Lower lobe of right lung (tissue), 2 donors: ENCODE results near the gene RPL32. TPM values are rescaled to one million over a fixed set of nuclear protein-coding genes. Genes with fewer than 3 reads are reported as not detected.
"Not testable (repeated sequence)": the region's sequence is repeated elsewhere in the genome, so short reads cannot be mapped to it uniquely, and the experiment has no call there.

Experiments
- ATAC-seq, 2 donors: fragments of 200-7000 bp; cut with Tn5 transposase; one replicate each; pipeline ENCODE4 v1.9.1; 2020 to 2022; ENCODE audit warnings: mild to moderate bottlenecking in 2 of 2, moderate library complexity in 2 of 2
- DNase-seq: peaks from one replicate; pipeline ENCODE4 v3.0.0-alpha.2; 2020
- H3K27ac ChIP-seq: fragments of 200-600 bp; one replicate; pipeline ENCODE4 v1.8.0; 2022
- H3K27me3 ChIP-seq: fragments of 200-600 bp; one replicate; pipeline ENCODE4 v1.8.0; 2022; ENCODE audit warnings: low read depth
- H3K36me3 ChIP-seq: fragments of 200-600 bp; one replicate; pipeline ENCODE4 v1.8.0; 2022; ENCODE audit warnings: mild to moderate bottlenecking
- H3K4me1 ChIP-seq: fragments of 200-600 bp; one replicate; pipeline ENCODE4 v1.8.0; 2022
- H3K4me3 ChIP-seq: fragments of 200-600 bp; one replicate; pipeline ENCODE4 v1.8.0; 2022; ENCODE audit warnings: mild to moderate bottlenecking
- H3K9me3 ChIP-seq: fragments of 200-600 bp; one replicate; pipeline ENCODE4 v1.8.0; 2022
- intact Hi-C: fragments of 100-400 bp; cut with DNase I; formaldehyde crosslinking; loops from one replicate; pipeline ENCODE4 v1.11.0; 2022
- total RNA-seq: library from RNA; stranded (reverse); fragmentation: NEBNext Ultra II Directional; extraction: Animal tissue kit (Norgen Biotek cat#: 25700); gene quantifications from one replicate; pipeline ENCODE4 v1.2.1, GENCODE V29; 2021
- TF ChIP-seq, protein P1 (sequence below): fragments of 200-600 bp; IDR thresholded peaks from one replicate; pipeline ENCODE4 v1.8.0; 2022; ENCODE audit warnings: antibody characterized with exemption, mild to moderate bottlenecking
- donor health status: DM: no; HTN: yes; CAD: no; lungs with severe emphysema.

RPL32 gene
- total RNA-seq, 1 donor from 2014 or later = 1,243 TPM

DNA sequence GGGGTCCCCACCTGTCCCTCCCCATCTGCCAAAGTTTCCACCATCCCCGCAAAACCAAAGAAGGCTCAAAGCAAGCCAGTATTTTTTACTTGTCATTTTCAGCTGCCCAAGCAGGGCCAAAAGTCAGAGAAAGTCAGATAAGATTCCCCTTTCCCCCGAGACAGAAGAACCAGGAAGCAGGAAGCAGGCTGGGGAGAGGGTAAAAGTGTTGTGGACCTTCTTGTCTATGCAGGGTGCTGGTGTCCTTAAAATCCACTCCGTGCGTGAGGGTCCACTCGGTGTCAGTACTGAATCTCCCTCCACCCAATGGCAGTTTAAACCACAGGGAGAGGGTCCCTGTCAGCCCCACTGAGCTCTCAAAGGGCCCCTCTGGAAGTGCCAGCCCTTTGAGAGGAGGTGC is 20.2 kb upstream of the RPL32 start:
- no peak overlapping the region for H3K4me3 ChIP-seq
- no peaks in the 10 kb centered on the region for H3K27me3 ChIP-seq
- no peaks in the 10 kb centered on the region for H3K9me3 ChIP-seq
- no peak overlapping the region for H3K27ac ChIP-seq
- intact Hi-C loops = no loop called here
- no peaks in the 10 kb centered on the region for H3K36me3 ChIP-seq
- no peaks in the 10 kb centered on the region for H3K4me1 ChIP-seq
- TF ChIP-seq, protein P1, sequence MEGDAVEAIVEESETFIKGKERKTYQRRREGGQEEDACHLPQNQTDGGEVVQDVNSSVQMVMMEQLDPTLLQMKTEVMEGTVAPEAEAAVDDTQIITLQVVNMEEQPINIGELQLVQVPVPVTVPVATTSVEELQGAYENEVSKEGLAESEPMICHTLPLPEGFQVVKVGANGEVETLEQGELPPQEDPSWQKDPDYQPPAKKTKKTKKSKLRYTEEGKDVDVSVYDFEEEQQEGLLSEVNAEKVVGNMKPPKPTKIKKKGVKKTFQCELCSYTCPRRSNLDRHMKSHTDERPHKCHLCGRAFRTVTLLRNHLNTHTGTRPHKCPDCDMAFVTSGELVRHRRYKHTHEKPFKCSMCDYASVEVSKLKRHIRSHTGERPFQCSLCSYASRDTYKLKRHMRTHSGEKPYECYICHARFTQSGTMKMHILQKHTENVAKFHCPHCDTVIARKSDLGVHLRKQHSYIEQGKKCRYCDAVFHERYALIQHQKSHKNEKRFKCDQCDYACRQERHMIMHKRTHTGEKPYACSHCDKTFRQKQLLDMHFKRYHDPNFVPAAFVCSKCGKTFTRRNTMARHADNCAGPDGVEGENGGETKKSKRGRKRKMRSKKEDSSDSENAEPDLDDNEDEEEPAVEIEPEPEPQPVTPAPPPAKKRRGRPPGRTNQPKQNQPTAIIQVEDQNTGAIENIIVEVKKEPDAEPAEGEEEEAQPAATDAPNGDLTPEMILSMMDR = no peak
- no peak for DNase-seq
- no peak for ATAC-seq

DNA sequence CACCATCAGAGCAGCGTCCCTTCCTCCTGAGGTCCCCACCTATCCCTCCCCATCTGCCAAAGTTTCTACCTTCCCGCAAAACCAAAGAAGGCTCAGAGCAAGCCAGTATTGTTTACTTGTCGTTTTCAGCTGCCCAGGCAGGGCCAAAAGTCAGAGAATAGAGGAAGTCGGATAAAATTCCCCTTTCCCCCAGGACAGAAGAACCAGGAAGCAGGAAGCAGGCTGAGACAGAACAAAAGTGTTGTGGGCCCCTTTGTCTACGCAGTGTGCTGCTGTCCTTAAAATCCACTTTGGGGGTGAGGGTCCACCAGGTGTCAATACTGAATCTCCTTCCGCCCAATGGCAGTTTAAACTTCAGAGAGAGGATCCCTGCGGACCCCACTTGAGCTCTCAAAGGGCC is 18.5 kb upstream of the RPL32 start:
- Histone ChIP-seq H3K27me3 (no peaks in the 10 kb centered on the region), H3K27ac (peak overlapping the region; percentile 38), H3K4me1 (no peaks in the 10 kb centered on the region), H3K4me3 (no peak overlapping the region), H3K9me3 (no peaks in the 10 kb centered on the region), H3K36me3 (no peaks in the 10 kb centered on the region)
- ATAC-seq (peak in 1 of 2 donors; percentile 45), DNase-seq (no peak)
- TF ChIP-seq, protein P1 = no peak
- intact Hi-C loops = no loop called here

GRCh38 chr3:12856626-12857025 is 15.3 kb upstream of the RPL32 start:
- ATAC-seq (no peak), DNase-seq (no peak)
- no peak overlapping the region for H3K27ac ChIP-seq
- no peaks in the 10 kb centered on the region for H3K4me1 ChIP-seq
- TF ChIP-seq, protein P1 = no peak
- peaks cover 3% of the 10 kb centered on the region for H3K27me3 ChIP-seq
- H3K4me3 ChIP-seq = no peak overlapping the region
- H3K36me3 ChIP-seq = no peaks in the 10 kb centered on the region
- H3K9me3 ChIP-seq = no peaks in the 10 kb centered on the region
- intact Hi-C loops = no loop called here

DNA sequence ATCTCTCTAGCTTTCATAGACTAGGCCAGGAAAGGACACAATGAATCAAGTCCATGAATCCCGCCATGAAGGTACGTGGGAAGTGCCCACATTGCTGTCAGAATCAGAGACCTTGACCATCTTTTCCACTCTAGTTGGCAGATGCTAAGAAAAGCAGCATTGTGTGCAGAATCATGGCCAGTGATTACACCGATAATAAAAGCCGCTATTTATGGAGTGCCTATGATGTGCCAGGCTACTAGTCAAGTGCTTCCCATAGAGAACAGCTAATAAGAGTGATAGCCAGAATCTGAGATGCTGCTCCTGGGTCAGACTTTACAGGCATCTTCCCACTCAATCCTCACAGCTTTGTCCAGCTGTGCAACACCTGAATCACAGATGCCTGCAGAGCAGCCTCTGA is 13.2 kb upstream of the RPL32 start:
- Histone ChIP-seq H3K36me3 (no peaks in the 10 kb centered on the region), H3K27ac (no peak overlapping the region), H3K4me1 (no peaks in the 10 kb centered on the region), H3K27me3 (peaks cover 3% of the 10 kb centered on the region), H3K9me3 (no peaks in the 10 kb centered on the region), H3K4me3 (no peak overlapping the region)
- intact Hi-C loops = no loop called here
- DNase-seq (no peak), ATAC-seq (no peak)
- TF ChIP-seq, protein P1 = no peak

GRCh38 chr3:12853847-12854246 is 12.5 kb upstream of the RPL32 start:
- H3K27me3 ChIP-seq, H3K4me1 ChIP-seq, H3K4me3 ChIP-seq, intact Hi-C loops, H3K9me3 ChIP-seq, H3K27ac ChIP-seq, H3K36me3 ChIP-seq, DNase-seq: not testable (repeated sequence)
- ATAC-seq = peak; percentile 23 to 43

DNA sequence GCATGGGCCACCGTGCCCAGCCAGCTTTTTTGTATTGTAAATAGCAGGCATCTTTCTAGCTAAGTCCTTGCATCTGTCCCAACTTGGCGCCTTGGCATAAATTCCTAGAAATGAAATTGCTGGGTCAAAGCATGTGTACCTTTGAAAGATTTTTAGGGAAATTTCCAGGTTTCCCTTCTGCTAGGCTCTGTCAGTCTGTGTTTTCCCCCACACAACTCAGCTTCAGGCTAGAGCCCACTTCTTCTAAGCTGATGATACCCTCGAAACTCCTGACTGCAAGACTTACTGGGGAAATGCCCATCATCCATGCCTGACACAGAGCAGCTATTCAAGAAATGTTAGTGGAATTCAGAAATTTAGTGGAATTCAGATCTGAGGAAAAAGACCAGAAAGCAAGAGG is 10.8 kb upstream of the RPL32 start:
- H3K27ac ChIP-seq = no peak overlapping the region
- peaks cover 3% of the 10 kb centered on the region for H3K27me3 ChIP-seq
- intact Hi-C loops = no loop called here
- H3K4me1 ChIP-seq = no peaks in the 10 kb centered on the region
- no peak for DNase-seq
- TF ChIP-seq, protein P1 = no peak
- no peak for ATAC-seq
- H3K4me3 ChIP-seq = no peak overlapping the region
- no peaks in the 10 kb centered on the region for H3K36me3 ChIP-seq
- H3K9me3 ChIP-seq = no peaks in the 10 kb centered on the region
